Neuronal stem cell (in vitro differentiated cells): Measurements from ENCODE around the gene ANTXR2.

Experiments used
- DNase-seq: peaks from one replicate; pipeline ENCODE4 v3.0.0-alpha.2; 2013; ENCODE audit warnings: low spot score
- H2AFZ ChIP-seq: one replicate; pipeline ENCODE4 v1.6.1; 2013; ENCODE audit warnings: mild to moderate bottlenecking, low read length, inconsistent platforms
- H2AK5ac ChIP-seq: 2 replicates; pipeline ENCODE4 v1.6.1; 2013; ENCODE audit warnings: low read depth, mild to moderate bottlenecking, inconsistent platforms, low read length, moderate library complexity, mixed read lengths
- H2BK120ac ChIP-seq: 2 replicates; pipeline ENCODE4 v1.6.1; 2013; ENCODE audit warnings: low read depth, mild to moderate bottlenecking, inconsistent platforms, low read length, moderate library complexity, mixed read lengths
- H2BK12ac ChIP-seq: one replicate; pipeline ENCODE4 v1.6.1; 2013; ENCODE audit warnings: low read length, inconsistent platforms
- H2BK15ac ChIP-seq: 2 replicates; pipeline ENCODE4 v1.6.1; 2013; ENCODE audit warnings: mild to moderate bottlenecking, low read length, inconsistent platforms, mixed read lengths
- H2BK5ac ChIP-seq: one replicate; pipeline ENCODE4 v1.6.1; 2013; ENCODE audit warnings: inconsistent platforms, mild to moderate bottlenecking, low read length, moderate library complexity
- H3K14ac ChIP-seq: one replicate; pipeline ENCODE4 v1.6.1; 2013; ENCODE audit warnings: low read length, inconsistent platforms
- H3K18ac ChIP-seq: 2 replicates; pipeline ENCODE4 v1.6.1; 2013; ENCODE audit warnings: low read length, inconsistent platforms
- H3K23ac ChIP-seq: 2 replicates; pipeline ENCODE4 v1.6.1; 2013; ENCODE audit warnings: low read depth, mild to moderate bottlenecking, mixed read lengths, low read length, inconsistent platforms; ENCODE audit not compliant: poor library complexity
- H3K27ac ChIP-seq: replicated peaks from 3 replicates; pipeline ENCODE4 v1.5.1; 2013; ENCODE audit warnings: low read length, inconsistent platforms
- H3K27me3 ChIP-seq, 3 experiments: 2 replicates each; pipeline ENCODE4 v1.6.1; 2013; ENCODE audit warnings: low read length in 3 of 3, mild to moderate bottlenecking in 2 of 3, inconsistent platforms in 1 of 3, low read depth in 1 of 3, mixed read lengths in 1 of 3, moderate library complexity in 1 of 3; ENCODE audit not compliant: control insufficient read depth in 3 of 3, insufficient read depth in 3 of 3
- H3K36me3 ChIP-seq, 2 donors: replicated peaks in 1 of 2; 2 replicates each; pipeline ENCODE4 v1.6.1; 2013; ENCODE audit warnings: low read length in 2 of 2; ENCODE audit not compliant: control insufficient read depth in 2 of 2, insufficient read depth in 2 of 2
- H3K4ac ChIP-seq: 2 replicates; pipeline ENCODE4 v1.6.1; 2013; ENCODE audit warnings: inconsistent platforms, mild to moderate bottlenecking, low read length, moderate library complexity
- H3K4me1 ChIP-seq, 2 donors: 1 replicate in 1 of 2; 2 replicates in 1 of 2; pipeline ENCODE4 v1.6.1; 2013; ENCODE audit warnings: low read length in 2 of 2, low read depth in 1 of 2; ENCODE audit not compliant: control insufficient read depth in 2 of 2, insufficient read depth in 1 of 2
- H3K4me2 ChIP-seq: one replicate; pipeline ENCODE4 v1.6.1; 2013; ENCODE audit warnings: mild to moderate bottlenecking, low read length, inconsistent platforms; ENCODE audit not compliant: insufficient read depth, poor library complexity, severe bottlenecking
- H3K4me3 ChIP-seq, 2 donors: 2 replicates each; pipeline ENCODE4 v1.5.1; 2013; ENCODE audit warnings: low read length in 2 of 2, mild to moderate bottlenecking in 2 of 2, inconsistent platforms in 1 of 2, moderate library complexity in 1 of 2
- H3K79me1 ChIP-seq: one replicate; pipeline ENCODE4 v1.6.1; 2013; ENCODE audit warnings: low read depth, mild to moderate bottlenecking, inconsistent platforms, low read length, moderate library complexity
- H3K9ac ChIP-seq: one replicate; pipeline ENCODE4 v1.6.1; 2013; ENCODE audit warnings: mild to moderate bottlenecking, low read depth, low read length, inconsistent platforms; ENCODE audit not compliant: poor library complexity
- H3K9me3 ChIP-seq, 2 donors: replicated peaks in 1 of 2; 2 replicates each; pipeline versions ENCODE3 to v1.6.1; 2013; ENCODE audit warnings: low read length in 2 of 2, mild to moderate bottlenecking in 2 of 2, inconsistent platforms in 1 of 2, low read depth in 1 of 2, mixed read lengths in 1 of 2, moderate library complexity in 1 of 2; ENCODE audit not compliant: control insufficient read depth in 2 of 2, insufficient read depth in 1 of 2
- H4K8ac ChIP-seq: one replicate; pipeline ENCODE4 v1.6.1; 2013; ENCODE audit warnings: low read depth, mild to moderate bottlenecking, inconsistent platforms, low read length, moderate library complexity
- H4K91ac ChIP-seq: one replicate; pipeline ENCODE4 v1.6.1; 2013; ENCODE audit warnings: low read length, low read depth, mild to moderate bottlenecking, inconsistent platforms; ENCODE audit not compliant: poor library complexity
- WGBS, 2 donors: extraction: QIAGEN DNeasy Blood & Tissue Kit; methylation state at CpG; one replicate each; pipeline ENCODE4 v1.1.7; 2013; ENCODE audit warnings: missing lambda C conversion rate in 2 of 2, mixed read lengths in 1 of 2; ENCODE audit not compliant: insufficient read length in 2 of 2, insufficient replicate concordance in 1 of 2; ENCODE audit errors: extremely low coverage in 2 of 2; 5-methylcytosine and 5-hydroxymethylcytosine counted together

ANTXR2 gene

GRCh38 chr4:79915246-79915645 is 157.8 kb downstream of the ANTXR2 start:
- H2BK5ac ChIP-seq = no peak overlapping the region
- H2AK5ac ChIP-seq = no peak overlapping the region
- H2BK120ac ChIP-seq = no peak overlapping the region
- H3K18ac ChIP-seq = no peak overlapping the region
- no peak overlapping the region for H3K4me2 ChIP-seq
- no peak overlapping the region for H3K23ac ChIP-seq
- H2BK12ac ChIP-seq = no peak overlapping the region
- no peak overlapping the region for H3K4me3 ChIP-seq
- H3K36me3 ChIP-seq = no peaks in the 10 kb centered on the region
- no peaks in the 10 kb centered on the region for H3K9me3 ChIP-seq
- no peak overlapping the region for H3K9ac ChIP-seq
- H3K27ac ChIP-seq = no peak overlapping the region
- no peak overlapping the region for H3K14ac ChIP-seq
- DNase-seq = no peak
- WGBS, 2 donors = no CpG with 5 or more reads among the region's 3 CpGs
- H3K27me3 ChIP-seq = no peaks in the 10 kb centered on the region
- no peak overlapping the region for H4K91ac ChIP-seq
- H3K4ac ChIP-seq = no peak overlapping the region
- no peak overlapping the region for H2BK15ac ChIP-seq
- H4K8ac ChIP-seq = no peak overlapping the region
- H3K4me1 ChIP-seq = no peaks in the 10 kb centered on the region
- H2AFZ ChIP-seq = no peak overlapping the region
- no peaks in the 10 kb centered on the region for H3K79me1 ChIP-seq

- H3K36me3 ChIP-seq = no peaks in the 10 kb centered on the region
- H3K14ac ChIP-seq = no peak overlapping the region
- no peak overlapping the region for H4K8ac ChIP-seq
- H3K27ac ChIP-seq = no peak overlapping the region
- H2AFZ ChIP-seq = no peak overlapping the region
- H2BK5ac ChIP-seq = no peak overlapping the region
- no peak overlapping the region for H2BK15ac ChIP-seq
- no peaks in the 10 kb centered on the region for H3K27me3 ChIP-seq
- no peak overlapping the region for H3K4ac ChIP-seq
- no peaks in the 10 kb centered on the region for H3K4me1 ChIP-seq
- DNase-seq = no peak
- H2AK5ac ChIP-seq = no peak overlapping the region
- no peaks in the 10 kb centered on the region for H3K9me3 ChIP-seq
- H2BK120ac ChIP-seq = no peak overlapping the region
- no peak overlapping the region for H3K4me2 ChIP-seq
- H2BK12ac ChIP-seq = no peak overlapping the region
- no peak overlapping the region for H3K23ac ChIP-seq
- no peaks in the 10 kb centered on the region for H3K79me1 ChIP-seq
- no peak overlapping the region for H4K91ac ChIP-seq
- no peak overlapping the region for H3K9ac ChIP-seq
- H3K18ac ChIP-seq = no peak overlapping the region
- H3K4me3 ChIP-seq = no peak overlapping the region
- WGBS, 2 donors = no CpG with 5 or more reads among the region's 1 CpG
These were observed 159.4 kb downstream of the ANTXR2 start for GRCh38 chr4:79913581-79913980.

GRCh38 chr4:79907001-79907400 is 166.0 kb downstream of the ANTXR2 start:
- no peak overlapping the region for H2BK120ac ChIP-seq
- H4K91ac ChIP-seq = no peak overlapping the region
- no peak overlapping the region for H3K14ac ChIP-seq
- no peak overlapping the region for H3K9ac ChIP-seq
- WGBS, 2 donors = no CpG with 5 or more reads among the region's 2 CpGs
- H2AFZ ChIP-seq = no peak overlapping the region
- H3K36me3 ChIP-seq = peaks cover 4 to 24% of the 10 kb centered on the region in 2 donors
- no peak overlapping the region for H3K27ac ChIP-seq
- no peak overlapping the region for H3K4me2 ChIP-seq
- no peak overlapping the region for H2BK5ac ChIP-seq
- H3K23ac ChIP-seq = no peak overlapping the region
- H2BK15ac ChIP-seq = no peak overlapping the region
- H3K4ac ChIP-seq = no peak overlapping the region
- H3K79me1 ChIP-seq = no peaks in the 10 kb centered on the region
- no peak overlapping the region for H2AK5ac ChIP-seq
- H3K4me1 ChIP-seq = no peaks in the 10 kb centered on the region
- H3K18ac ChIP-seq = no peak overlapping the region
- H3K4me3 ChIP-seq = no peak overlapping the region
- no peaks in the 10 kb centered on the region for H3K9me3 ChIP-seq
- no peaks in the 10 kb centered on the region for H3K27me3 ChIP-seq
- no peak for DNase-seq
- no peak overlapping the region for H2BK12ac ChIP-seq
- H4K8ac ChIP-seq = no peak overlapping the region

GRCh38 chr4:79906303-79906702 is 166.7 kb downstream of the ANTXR2 start:
- H3K4me2 ChIP-seq = no peak overlapping the region
- no peak overlapping the region for H3K9ac ChIP-seq
- H3K36me3 ChIP-seq = peaks cover 4 to 24% of the 10 kb centered on the region in 2 donors
- no peaks in the 10 kb centered on the region for H3K4me1 ChIP-seq
- no peak overlapping the region for H3K14ac ChIP-seq
- no CpG with 5 or more reads among the region's 5 CpGs for WGBS, 2 donors
- H2BK120ac ChIP-seq = no peak overlapping the region
- H3K27ac ChIP-seq = no peak overlapping the region
- H2AFZ ChIP-seq = no peak overlapping the region
- H3K4me3 ChIP-seq = no peak overlapping the region
- H4K91ac ChIP-seq = no peak overlapping the region
- no peaks in the 10 kb centered on the region for H3K27me3 ChIP-seq
- H3K23ac ChIP-seq = no peak overlapping the region
- no peaks in the 10 kb centered on the region for H3K79me1 ChIP-seq
- H3K9me3 ChIP-seq = no peaks in the 10 kb centered on the region
- no peak overlapping the region for H3K4ac ChIP-seq
- no peak overlapping the region for H2AK5ac ChIP-seq
- no peak overlapping the region for H3K18ac ChIP-seq
- H4K8ac ChIP-seq = no peak overlapping the region
- no peak overlapping the region for H2BK15ac ChIP-seq
- DNase-seq = no peak
- H2BK5ac ChIP-seq = no peak overlapping the region
- H2BK12ac ChIP-seq = no peak overlapping the region
